ENCODE data around the gene HAUS8.
A peak's percentile ranks its signal among the peaks of the same experiment; 100 is the strongest.
"Not testable (repeated sequence)": the region's sequence is repeated elsewhere in the genome, so short reads cannot be mapped to it uniquely, and the experiment has no call there.

Gene HAUS8, protein sequence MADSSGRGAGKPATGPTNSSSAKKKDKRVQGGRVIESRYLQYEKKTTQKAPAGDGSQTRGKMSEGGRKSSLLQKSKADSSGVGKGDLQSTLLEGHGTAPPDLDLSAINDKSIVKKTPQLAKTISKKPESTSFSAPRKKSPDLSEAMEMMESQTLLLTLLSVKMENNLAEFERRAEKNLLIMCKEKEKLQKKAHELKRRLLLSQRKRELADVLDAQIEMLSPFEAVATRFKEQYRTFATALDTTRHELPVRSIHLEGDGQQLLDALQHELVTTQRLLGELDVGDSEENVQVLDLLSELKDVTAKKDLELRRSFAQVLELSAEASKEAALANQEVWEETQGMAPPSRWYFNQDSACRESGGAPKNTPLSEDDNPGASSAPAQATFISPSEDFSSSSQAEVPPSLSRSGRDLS

DNA sequence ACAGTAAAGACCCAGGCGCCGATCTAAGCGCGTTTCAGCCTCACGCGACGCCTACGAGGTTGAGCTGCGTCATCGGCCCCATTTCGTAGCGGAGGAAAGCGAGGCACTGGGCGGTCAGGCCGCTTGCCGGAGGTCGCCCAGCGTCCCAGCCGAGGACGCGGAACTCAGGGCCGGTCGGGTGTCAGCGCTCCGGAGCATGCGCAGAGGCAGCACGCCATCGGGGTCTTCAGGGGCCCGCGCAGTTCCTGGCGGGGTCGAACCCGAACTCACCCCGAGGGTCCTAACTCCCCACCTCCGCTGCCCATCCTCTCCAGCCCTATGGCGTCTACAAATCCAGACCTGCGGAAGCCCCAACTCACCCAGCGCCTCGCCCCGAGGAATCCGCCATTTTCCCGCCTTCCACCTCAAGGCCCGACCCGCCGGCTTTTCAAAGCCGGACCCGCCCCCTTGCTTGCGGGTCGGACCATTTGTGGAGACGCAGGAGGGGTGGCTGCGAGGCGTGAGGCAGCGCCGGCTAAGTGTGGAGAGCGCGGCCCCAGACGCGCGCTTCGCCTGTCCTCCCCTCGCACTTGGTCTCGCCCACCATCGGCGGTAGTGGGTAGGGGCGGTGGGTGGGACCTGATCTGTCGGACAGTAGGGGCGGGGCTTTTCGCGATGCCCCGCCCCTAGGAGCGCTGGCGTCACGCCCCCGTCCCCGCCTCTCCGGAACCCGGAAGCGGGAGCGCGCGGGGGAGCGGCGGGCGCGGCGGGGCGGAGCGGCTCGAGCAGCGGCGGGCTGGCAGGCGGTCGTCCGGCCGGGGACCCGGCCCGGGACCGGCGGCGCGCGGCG is at the start of gene HAUS8, which contains the start of gene MYO9B:
TSS of gene HAUS8 (minus strand) at position 418 of the 829 bp plus-strand sequence. CDS start at position 388, 30 bp downstream.
TSS of gene MYO9B (plus strand) at position 743 of the 829 bp plus-strand sequence. CDS start 25,941 bp downstream, outside the sequence.
- peak; percentile 99 for DNase-seq

DNA sequence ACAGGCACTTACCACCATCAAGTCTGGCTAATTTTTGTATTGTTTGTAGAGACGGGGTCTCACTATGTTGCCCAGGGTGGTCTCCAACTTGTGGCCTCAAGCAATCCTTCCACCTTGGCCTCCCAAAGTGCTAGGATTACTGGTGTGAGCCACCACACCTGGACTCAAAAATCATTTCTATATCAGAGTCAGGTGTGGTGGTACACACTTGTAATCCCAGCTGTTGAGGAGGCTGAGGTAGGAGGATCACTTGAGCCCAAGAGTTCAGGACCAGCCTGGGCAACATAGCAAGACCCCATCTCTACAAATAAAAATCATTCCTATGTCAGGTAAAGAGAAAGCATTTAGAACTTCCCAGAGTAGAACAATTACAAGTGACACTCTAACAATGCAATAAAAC is 48.8 kb upstream of the HAUS8 start:
- no peak for DNase-seq

DNA sequence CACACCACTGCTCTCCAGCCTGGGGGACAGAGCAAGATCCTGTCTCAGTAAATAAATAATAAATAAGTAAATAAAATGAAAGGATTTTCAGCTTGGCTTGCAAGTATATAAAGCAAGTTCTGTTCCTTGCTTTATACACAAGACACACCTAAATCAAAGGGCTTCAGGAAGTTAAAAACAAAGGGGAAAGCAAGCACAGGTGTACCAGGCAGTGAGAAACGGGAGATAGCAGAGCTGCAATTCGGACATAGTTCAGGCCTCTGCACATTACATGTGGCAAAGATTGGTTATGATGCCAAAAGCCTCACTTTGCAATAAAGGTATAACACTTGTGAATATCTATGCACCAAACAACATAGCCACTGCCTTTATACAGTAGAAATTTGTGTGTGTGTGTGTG is 47.8 kb upstream of the HAUS8 start:
- DNase-seq, result no peak

DNA sequence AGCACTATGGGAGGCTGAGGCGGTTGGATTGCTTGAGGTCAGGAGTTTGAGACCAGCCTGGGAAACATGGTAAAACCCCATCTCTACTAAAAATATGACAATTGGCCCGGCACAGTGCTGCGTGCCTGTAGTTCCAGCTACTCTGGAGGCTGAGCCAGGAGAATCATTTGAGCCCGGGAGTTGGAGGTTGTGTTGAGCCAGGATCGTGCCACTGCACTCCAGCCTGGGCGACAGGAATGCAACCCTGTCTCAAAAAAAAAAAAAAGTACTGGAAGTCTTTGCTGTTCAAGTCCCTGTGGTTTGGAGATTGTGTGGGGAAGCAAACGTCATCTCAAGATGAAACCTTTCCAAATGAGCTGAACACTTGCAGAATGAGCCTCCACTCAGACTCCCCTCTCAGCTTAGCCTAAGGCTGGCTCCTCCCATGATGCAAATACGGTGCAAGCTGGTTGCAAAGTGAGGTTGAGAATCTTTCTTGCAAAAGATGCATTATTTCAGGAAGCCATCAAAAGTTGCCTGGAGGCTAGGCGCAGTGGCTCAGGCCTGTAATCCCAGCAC is 46.6 kb upstream of the HAUS8 start:
- DNase-seq, result no peak

DNA sequence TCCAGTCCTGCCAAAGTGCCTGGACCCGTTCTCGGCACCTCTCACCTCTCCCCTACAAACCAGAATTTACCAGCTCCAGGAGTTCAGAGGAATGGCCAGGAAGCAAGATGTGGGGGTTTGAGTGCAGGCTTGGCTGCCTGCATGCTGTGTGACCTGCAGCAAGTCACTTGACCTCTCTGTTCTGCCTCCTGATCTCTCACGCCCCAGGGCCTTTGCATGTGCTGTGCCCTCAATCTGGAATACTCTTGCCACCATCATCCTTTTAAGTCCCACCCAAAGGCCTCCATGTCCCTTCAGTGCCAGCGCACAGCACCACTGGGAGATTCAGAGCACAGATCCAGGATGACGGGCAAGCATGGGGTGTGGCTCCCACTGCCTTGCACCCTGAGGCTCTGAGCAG is 43.7 kb upstream of the HAUS8 start:
- no peak for DNase-seq

DNA sequence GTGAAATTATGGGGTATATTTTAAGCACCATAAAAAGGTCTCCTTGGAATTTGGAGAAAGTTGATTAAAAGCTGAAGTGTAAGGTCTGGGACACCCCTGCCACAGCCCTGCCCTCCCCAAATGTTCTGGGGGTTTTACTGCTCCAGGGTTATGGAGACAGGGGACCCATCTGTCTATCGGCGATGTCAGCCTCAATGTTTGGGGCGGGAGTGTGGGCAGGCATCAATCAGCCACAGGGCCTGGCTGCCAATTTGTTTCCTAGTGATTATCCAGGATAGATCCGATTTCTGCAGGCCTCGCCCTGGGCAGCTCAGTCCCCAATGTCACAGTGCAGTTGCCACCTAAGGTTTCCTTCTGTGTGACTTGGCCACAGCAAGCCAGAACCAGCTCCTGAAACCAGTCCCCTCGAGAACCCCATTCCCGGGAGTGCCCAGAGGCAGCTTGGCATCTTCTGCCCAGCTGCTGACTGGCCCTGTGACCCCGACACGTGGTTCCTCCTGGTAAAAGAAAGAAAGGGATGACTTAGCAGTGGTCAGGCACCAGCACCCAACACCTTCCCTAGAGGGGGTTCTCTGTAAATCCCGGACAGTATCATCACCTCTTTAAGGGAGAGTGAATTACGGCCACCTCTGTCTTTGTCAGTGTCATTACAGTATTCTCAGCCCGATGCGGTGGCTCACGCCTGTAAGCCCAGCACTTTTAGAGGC is 41.9 kb upstream of the HAUS8 start:
- DNase-seq, result peak; percentile 31

DNA sequence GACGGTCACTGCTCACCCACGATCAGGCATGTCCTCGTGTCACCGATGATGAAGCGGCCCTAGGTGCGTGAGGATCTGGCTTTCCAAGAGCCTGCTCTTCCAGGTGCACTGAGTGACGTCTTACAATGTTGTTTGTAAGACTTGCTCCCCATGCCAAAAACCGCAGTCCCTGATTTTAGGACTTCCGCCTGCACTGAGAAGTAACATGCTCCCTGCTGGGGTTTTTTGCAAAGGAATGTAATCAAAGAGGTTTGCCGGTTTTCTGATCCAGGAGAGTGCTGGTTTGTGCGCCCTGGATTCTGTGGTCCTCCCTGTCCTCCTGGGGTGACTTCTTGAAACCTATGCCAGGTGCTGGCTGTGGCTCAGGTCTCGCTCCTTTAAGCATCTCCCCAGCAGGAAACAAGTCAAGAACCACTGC is 39.2 kb upstream of the HAUS8 start:
- no peak for DNase-seq

DNA sequence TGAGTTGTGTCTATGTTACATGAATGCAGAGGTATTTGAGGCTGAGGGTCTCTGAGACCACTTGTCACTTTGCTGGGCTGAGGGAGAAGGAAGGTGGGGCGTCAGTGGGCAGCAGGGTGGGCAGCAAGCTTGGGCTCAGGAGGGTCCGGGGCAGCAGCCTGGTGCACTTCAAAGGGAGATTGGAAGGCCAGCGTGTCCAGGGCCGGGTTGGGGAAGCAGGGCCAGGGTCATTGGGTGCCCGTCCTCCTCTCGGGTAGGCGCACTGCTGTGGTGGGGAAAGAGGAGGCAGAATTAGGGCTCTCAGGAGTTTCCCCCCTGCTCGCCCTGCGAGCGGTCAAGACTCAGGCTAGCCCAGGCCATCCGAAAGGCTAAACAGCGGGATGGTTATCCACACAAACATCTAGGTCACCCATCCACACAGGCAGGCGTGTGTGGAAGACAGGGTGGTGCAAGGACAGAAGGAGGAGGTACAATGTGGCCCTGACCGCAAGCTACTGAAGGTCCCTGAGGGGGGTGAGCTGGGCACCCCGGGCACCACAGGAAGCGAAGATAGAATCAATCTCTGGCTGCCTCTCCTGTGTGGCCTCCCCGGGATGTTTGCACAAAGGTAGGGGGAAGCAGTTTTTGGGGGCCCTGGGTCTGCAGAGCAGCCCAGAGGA is 38.0 kb upstream of the HAUS8 start:
- no peak for DNase-seq

DNA sequence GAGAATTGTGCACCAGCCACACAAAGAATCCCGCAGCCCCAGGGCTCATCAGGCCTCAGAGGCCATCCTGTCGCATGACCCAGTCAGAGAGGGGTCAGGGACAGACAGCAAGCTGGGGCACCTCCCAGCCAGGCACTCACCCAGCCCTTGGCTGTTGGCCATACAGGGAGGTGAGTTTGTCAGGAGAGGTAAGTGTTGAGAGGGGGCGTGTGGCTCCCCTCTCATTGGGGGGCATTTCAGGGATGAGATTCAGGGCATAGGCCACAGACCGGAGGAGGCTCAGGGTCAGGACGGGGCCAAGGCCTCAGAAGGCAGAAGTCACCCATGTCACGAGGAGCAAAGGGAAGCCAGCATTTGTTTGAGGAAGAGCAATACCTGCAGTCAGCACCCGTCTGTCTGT is 37.4 kb upstream of the HAUS8 start:
- DNase-seq, result no peak

DNA sequence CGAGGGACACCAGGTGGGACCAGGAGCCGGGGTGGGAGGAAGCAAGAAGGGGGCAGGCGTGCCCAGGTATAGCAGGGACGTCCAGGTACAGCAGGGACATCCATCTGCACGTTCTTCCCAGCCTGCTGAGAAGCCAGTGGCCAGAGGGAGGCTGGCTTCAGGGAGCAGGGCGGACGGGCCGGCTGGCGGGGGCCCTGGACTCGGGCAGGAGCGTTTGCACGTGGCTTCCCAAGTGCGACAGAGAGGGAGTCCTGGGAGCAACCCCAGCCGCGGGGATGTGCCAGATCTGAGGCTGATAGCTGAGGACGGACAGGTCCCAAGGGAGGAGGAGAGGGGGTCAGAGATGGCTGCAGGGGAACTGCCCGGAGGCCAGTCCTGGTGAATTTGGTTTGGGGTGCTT is 37.0 kb upstream of the HAUS8 start:
- DNase-seq, result no peak

DNA sequence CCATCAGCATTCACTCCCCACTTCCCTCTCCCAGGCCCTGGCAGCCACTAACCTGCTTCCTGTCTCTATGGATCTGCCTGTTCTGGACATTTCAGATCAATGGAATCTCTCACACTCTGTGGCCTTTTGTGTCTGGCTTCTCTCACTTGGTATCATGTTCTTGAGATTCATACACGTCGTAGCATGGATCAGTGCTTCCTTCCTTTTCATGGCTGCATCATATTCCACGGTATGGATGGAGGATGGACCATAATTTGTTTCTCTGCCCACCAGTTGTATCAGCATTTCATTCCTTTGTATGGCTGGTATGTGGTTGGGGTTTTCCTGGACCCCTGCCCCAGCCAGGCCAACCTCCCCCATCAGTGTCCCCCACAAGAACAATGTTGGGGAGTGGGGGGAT is 36.5 kb upstream of the HAUS8 start:
- no peak for DNase-seq

DNA sequence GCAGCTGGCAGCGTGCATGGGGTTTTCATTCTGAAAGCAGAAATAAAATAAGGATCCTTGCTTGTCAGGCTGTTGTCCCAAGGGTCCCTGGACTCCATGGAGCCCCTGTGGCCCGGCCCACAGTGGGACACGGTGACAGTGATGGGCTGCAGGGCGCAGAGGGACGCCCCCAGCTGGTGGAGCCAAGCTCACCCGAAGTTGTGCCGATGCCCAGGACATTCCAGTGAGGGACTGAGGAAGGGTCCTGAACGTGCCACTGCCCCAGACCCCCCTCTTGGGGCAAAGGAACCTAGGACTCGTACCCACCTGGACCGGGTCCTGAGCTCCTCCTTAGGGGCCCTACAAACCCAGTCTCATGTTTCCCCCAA is 35.3 kb upstream of the HAUS8 start:
- no peak for DNase-seq

DNA sequence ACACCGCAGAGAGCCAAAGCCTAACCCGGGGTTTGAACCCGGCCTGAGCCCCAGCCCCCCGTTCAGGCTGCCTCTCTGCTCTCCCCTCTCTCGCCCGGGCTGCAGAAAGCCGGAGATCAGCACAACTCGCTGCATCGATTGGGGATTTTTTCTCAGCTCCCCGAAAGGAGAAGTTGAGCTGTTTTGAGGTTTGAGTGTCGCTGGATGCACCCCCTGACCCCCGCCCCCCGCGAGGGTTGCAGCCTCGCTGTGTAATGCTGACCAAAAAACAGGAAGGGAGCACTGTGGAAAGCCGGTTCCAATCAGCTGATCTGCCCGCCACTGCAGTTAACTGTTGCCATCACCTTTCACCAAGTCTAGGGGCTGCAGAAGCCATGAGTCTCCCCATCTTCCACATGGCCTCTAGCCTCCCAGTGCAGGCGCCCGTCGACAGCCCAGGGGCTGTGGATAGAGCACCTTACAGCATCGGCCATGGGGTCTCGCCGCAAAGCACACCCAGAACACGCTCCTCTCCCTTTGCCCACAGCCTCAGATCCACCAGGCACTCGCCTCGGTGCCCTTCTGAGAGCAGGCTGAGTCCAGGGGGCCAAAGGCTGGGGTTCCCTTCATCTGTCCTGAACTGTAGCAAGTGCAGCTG is 34.8 kb upstream of the HAUS8 start:
- peak; percentile 39 for DNase-seq

DNA sequence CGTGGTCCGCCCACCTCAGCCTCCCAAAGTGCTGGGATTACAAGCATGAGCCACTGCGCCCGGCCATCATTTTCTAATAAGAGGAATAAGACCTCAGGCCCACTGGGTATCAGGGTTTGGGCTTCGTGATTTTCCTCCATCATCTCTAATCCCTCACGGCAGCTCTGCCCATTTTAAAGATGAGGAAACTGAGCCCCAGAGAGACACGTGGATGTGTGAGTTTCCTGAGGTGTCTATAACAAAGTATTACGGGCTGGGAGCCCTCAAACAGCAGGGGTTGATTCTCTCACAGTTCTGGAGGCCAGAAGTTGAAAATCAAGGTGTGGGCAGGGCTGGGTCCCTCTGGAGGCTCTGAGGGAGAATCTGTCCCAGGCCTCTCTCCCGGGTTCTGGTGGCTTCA is 34.0 kb upstream of the HAUS8 start:
- no peak for DNase-seq

DNA sequence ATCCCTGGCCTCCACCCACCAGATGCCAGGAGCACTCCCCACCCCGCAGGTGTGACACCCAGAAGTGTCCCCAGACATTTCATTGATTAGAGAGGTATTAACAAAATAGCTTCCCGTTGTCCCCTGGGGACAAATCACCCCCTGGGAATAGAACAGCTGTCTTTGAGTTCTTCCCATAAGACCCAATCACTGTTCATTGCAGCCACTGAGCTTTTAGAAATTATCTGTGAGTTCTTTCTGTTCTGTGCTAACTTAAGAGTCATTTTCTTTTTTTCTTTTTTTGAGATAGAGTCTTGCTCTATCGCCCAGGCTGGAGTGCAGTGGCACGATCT is 33.2 kb upstream of the HAUS8 start:
- DNase-seq, result no peak

DNA sequence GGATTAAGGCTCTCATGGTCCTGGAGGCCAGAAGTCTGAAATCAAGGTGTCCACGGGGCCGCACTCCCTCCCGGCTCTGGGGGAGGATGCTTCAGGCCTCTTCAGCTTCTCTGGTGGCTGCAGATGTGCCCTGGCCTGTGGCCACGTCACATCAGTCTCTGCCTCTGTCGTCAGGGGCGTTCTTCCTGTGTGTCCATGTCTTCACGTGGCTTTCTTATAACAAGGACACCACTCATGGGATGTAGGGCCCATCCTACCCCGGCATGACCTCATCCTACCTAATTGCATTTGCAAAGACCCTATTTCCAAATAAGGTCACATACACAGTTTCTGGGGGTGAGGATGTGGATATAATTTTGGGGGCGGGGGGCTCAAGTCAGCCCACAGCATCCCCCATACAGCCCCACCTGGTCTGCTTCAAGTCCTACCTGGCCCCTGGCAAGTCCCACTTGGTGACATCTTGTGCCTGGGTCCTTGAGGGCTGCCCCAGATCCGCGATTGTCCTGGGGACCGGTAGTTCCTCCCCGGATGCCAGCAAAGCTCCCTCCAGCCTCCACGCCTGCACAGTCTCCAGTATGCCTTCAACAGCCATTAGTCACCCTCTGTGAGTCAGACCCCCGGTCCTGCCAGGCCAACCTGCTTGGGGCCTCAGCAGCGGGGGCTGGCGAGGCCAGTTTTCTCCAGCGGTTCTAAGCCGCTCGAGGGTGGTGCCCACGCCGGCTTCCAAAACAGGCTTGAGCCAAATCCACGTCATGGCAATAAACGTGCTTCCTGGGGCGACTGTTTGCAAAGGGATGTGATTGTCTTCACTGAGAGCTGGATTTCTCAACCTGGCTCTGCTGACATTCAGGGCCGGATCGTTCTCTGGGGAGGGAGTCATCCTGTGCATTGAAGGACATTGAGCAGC is 32.5 kb upstream of the HAUS8 start:
- DNase-seq, result no peak

DNA sequence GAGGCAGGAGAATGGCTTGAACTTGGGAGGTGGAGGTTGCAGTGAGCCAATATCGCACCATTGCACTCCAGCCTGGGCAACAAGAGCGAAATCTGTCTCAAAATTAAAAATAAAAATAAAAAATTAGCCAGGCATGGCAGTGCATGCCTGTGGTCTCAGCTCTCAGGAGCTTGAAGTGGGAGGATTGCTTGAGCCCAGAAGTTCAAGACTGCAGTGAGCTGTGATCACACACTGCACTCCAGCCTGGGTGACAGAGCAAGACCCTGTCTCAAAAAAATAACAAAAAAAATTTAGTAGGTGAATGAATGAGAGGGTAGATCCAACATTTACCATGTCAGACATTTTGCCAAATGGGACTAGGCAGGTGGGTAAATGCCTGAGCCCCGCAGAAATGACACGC is 31.7 kb upstream of the HAUS8 start:
- not testable (repeated sequence) for DNase-seq

DNA sequence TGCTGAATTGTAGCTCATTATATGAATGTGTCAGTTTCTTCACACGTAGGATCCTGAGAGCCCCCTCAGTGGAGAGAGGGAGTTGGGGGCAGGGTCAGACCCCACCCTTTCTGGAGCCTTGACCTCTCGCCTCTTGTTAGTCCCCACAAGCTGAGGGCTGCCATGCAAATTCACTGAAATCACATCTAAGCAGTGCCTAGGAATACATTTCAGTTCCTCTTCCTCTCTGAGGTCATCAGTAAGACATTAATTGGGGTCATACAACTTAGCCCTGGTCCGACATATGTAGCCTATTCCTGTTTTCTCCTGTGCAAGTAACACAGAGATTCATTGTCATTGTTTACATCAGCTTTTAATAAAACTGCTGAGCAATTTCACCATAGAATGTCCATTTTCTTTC is 30.3 kb upstream of the HAUS8 start:
- DNase-seq, result no peak

DNA sequence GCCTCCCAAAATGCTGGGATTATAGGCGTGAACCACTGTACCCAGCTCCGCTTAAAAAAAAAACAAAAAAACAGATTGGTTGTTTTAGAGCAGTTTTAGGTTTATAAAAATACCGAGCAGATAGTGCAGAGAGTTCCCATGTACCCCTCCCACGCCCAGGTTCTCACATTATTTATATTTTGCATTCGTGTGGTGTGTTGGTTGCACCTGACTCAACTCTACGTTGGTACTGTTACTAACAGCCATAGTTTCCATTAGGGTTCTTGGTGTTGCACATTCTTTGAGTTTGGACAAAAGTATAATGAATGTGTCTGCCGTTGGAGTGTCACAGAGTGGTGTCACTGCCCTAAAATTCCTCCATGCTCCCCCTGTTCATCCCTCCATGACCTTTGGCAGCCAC is 29.4 kb upstream of the HAUS8 start:
- DNase-seq, result no peak

DNA sequence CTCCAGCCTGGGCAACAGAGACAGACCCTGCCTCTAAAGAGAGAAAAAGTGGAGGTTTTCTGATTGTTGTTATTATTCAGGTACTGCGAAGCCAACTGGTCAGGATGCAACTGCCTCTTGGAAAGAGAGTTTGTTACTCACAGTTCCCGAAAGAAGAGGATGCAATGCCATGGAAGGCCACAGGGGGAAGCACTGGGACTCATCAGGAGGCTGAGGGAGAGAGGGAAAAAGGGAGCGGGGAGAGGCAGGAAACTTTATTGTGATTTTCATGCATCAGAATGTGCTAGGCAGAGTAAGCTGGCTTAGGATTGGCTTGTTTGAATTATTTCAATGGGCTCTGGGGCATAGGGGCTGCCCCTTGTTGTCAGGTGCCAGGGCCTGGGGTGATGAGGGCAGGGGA is 27.9 kb upstream of the HAUS8 start:
- DNase-seq, result peak; percentile 7
